ENCODE measurements around the gene TNS4. TPM values are rescaled to one million over a fixed set of nuclear protein-coding genes. Genes with fewer than 3 reads are reported as not detected.

The TNS4 gene, protein sequence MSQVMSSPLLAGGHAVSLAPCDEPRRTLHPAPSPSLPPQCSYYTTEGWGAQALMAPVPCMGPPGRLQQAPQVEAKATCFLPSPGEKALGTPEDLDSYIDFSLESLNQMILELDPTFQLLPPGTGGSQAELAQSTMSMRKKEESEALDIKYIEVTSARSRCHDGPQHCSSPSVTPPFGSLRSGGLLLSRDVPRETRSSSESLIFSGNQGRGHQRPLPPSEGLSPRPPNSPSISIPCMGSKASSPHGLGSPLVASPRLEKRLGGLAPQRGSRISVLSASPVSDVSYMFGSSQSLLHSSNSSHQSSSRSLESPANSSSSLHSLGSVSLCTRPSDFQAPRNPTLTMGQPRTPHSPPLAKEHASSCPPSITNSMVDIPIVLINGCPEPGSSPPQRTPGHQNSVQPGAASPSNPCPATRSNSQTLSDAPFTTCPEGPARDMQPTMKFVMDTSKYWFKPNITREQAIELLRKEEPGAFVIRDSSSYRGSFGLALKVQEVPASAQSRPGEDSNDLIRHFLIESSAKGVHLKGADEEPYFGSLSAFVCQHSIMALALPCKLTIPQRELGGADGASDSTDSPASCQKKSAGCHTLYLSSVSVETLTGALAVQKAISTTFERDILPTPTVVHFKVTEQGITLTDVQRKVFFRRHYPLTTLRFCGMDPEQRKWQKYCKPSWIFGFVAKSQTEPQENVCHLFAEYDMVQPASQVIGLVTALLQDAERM
- not detected in 2 replicates for total RNA-seq

DNA sequence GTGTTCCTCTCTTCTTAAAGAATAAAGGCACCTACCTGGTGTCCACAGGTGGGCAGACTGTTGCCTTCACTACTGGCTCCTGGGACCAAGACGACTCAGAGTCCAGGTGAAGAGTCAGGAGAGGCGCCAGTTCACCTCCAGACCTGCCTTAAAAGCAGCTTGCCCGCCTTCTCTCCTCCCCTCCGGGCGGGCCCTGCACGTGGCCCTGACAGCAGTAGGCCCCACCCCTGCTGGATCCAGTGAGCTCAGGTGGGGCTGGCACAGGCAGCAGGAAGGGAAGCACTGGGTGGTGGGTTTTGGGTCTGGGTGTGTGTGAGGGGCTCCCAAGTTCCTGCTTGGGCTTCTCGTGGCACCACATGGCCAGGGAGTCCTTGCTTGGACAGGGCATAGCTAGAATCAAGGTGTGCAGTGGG lies at the start of gene TNS4:
Gene TNS4, minus strand, starts transcription at position 125 of the 413 bp plus-strand sequence. CDS start 5,198 bp downstream, outside the sequence.

DNA sequence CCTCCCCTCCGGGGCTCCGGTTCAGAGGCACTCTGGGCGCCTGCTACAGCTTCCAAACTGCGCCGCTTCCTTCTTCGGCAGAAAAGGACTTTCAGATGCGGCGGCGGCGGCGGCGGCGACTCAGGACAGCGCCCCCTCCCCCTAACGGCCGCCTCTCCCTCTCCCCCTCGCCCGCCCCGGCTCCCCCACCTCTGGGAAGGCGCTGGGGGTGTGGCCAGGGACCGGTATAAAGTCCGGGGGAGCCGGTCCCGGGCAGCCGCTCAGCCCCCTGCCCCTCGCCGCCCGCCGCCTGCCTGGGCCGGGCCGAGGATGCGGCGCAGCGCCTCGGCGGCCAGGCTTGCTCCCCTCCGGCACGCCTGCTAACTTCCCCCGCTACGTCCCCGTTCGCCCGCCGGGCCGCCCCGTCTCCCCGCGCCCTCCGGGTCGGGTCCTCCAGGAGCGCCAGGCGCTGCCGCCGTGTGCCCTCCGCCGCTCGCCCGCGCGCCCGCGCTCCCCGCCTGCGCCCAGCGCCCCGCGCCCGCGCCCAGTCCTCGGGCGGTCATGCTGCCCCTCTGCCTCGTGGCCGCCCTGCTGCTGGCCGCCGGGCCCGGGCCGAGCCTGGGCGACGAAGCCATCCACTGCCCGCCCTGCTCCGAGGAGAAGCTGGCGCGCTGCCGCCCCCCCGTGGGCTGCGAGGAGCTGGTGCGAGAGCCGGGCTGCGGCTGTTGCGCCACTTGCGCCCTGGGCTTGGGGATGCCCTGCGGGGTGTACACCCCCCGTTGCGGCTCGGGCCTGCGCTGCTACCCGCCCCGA lies 58.0 kb downstream of the TNS4 start, which contains the start of gene IGFBP4:
Gene IGFBP4, plus strand, starts transcription at position 255 of the 792 bp plus-strand sequence. Its CDS starts 286 bp downstream, at position 541.

Other genes with a start within 250 kb of the TNS4 start
- gene CDC6, start 213.7 kb downstream of the TNS4 start, total RNA-seq: 0.94 and 1.7 TPM in 2 replicates
- gene RARA, start 192.4 kb downstream of the TNS4 start, total RNA-seq: 3.9 and 6.9 TPM in 2 replicates
- gene GJD3, start 136.9 kb downstream of the TNS4 start, total RNA-seq: 2.4 and 3.0 TPM in 2 replicates
- gene TOP2A, start 83.7 kb downstream of the TNS4 start, total RNA-seq: 1.7 and 14.8 TPM in 2 replicates
- gene IGFBP4, start 58.2 kb downstream of the TNS4 start, total RNA-seq: 218 and 260 TPM in 2 replicates
- not detected in 2 replicates for gene CCR7, start 63.8 kb upstream of the TNS4 start, total RNA-seq
- gene SMARCE1, start 146.2 kb upstream of the TNS4 start, total RNA-seq: 89.4 and 93.0 TPM in 2 replicates
- gene KRT222, start 163.6 kb upstream of the TNS4 start, total RNA-seq: under 0.01 TPM in 1 of 2 replicates, not detected in the other
- not detected in 2 replicates for gene KRT24, start 202.1 kb upstream of the TNS4 start, total RNA-seq